T-helper 2 cell treated with Interferon-gamma antibody and Interleukin-4, amounts not matched to agents 100 ng/mL and 5 ng/mL, for 36 hours (primary cell): Measurements from ENCODE around the gene NOTCH3. TPM values are rescaled to one million over a fixed set of nuclear protein-coding genes. Genes with fewer than 3 reads are reported as not detected.

ENCODE experiments used
- intact Hi-C: fragments of 100-400 bp; cut with micrococcal nuclease; formaldehyde crosslinking; loops from one replicate; pipeline ENCODE4 v1.15.1; 2023
- total RNA-seq: library from RNA; stranded (reverse); gene quantifications from 2 replicates; pipeline ENCODE4 v1.2.3, GENCODE V29; 2022

Gene NOTCH3
- not detected in 2 replicates for total RNA-seq

DNA sequence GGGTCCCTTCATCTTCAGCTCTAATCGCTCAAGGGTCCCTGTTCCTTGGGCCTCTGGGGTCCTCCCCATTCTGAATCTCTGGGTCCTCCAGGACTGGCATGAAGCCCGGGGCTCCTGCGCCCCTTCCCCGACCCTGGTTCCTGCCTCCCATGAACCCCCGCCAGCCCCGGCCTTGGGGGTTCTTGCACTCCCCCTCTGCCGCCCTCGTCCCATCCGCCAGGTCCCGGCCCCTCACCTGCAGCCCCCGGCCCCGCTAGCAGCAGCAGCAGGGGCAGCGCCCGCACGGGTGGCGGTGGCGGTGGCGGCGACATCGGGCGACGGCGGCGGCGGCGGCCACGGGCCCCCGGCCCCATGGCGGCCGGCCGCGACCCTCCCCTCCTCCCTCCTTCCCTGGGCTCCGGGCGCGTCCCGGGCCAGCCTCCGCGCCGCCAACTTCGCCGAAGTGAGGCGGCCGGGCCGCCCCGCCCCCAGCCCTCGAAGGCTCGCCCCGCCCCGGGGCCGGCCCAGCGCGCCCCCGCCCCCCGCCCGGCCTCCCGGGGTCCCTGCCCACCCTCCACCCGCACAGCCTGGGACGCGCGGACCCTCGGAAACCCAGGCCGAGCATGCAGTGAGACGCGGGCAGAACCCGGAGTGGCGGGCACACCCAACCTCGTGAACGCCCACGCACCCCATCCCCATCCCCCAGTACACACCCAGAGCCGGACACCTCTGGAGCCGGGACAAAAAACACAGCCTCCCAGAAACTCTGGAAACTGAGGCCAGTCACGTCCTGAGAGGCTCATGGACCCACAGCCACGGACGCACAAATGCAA, at the start of gene NOTCH3:
Gene NOTCH3 (minus strand): TSS at position 443 of the 812 bp plus-strand sequence. CDS start 90 bp downstream, at position 353.
- intact Hi-C loops: no loop called here

DNA sequence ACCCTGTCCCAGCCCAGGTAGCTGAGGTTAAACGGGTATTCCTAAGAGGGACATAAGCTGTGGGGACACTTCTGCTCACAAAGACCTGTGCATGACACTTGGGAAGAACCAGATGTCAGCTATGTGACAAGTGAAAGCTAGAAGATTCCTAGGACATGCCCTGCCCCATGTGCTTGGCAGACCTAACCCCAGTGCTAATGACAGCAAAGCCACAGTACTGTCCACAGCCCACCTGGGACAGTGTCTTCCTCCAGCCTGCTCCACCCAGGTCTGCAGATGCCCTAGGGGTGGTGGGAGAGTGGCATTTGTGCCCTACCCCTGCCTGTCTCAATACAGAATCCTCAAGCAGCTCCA, 49.8 kb upstream of the NOTCH3 start:
- intact Hi-C loops: no loop called here

GRCh38 chr19:15249972-15250639, 49.3 kb upstream of the NOTCH3 start:
- intact Hi-C loops: no loop called here

DNA sequence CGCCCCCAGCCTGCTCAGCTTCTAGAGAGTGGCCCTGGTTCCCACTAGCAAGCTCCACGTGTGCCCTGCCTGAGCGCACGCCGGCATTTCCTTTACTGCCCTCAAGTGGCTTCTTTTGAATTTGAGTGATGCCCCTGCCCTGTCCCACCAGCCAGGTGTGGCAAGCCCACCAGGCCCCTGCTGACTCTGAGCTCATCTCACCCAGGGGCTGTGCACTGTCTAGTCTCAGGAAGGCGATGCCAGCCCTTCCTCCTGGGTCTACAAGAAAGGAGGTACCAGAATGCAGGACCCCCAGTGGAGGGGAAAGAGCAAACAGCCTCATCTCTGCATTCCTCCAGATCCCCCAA, 48.7 kb upstream of the NOTCH3 start:
- intact Hi-C loops: no loop called here

DNA sequence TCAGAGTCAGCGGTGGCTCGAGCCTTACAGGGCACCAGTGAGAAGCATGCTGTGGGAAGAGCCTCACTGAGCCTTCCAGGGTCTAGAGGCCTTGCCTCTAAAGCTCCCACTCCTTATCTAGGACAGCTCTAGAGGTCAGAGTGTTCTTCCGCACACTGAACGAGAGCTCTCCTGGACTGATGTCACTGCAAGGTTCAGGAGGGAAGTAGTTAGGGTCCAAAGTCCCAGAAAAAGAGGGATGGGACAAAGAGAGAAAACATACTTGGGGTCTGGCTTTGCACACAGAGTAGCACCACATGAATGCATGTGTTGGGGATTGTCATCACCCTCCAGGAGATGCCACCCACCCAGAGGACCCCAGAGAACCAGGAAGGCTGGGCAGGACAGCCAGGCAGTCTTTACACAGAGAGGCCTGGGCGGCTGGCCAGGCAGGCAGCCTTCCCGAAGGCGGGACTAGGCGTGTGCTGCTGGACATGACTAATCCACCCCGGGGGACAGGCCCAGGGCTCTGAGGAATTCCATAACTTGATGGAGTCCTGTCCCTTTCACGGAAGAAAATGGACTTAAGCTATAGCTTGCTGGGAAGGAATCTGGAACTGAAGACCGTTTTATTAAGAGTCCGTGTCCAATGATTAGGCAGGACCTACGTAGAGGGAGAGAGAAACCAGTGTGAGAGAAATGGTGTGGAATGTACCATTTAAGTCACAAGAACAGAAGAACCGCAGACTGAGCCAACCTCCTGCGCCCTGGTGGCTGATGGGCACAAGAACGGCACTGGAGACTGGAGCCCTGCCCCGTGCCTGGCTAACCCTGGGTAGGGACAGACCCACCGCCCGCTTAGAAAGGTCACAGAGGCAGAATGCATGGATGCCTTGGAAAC, 48.1 kb upstream of the NOTCH3 start:
- intact Hi-C loops: no loop called here

DNA sequence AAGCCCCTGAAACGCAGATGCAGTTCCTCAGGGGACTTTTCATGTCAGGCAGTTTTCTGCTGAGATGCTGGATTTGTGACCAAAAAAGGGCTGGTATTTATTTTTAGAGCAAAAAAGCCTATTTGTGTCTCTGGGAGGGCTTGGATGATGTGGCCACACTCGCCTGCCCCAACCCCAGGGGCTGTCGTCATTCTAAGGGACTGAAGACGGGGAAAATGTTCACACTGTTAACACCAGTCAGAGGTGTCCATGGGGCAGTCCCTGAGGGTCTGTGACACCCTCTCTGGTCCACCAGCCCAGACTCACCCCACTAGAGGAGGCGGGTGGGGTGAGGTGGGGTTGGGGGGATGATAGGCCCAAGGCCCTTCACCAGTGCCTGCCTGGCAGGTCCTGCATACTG, 47.3 kb upstream of the NOTCH3 start:
- intact Hi-C loops: no loop called here

DNA sequence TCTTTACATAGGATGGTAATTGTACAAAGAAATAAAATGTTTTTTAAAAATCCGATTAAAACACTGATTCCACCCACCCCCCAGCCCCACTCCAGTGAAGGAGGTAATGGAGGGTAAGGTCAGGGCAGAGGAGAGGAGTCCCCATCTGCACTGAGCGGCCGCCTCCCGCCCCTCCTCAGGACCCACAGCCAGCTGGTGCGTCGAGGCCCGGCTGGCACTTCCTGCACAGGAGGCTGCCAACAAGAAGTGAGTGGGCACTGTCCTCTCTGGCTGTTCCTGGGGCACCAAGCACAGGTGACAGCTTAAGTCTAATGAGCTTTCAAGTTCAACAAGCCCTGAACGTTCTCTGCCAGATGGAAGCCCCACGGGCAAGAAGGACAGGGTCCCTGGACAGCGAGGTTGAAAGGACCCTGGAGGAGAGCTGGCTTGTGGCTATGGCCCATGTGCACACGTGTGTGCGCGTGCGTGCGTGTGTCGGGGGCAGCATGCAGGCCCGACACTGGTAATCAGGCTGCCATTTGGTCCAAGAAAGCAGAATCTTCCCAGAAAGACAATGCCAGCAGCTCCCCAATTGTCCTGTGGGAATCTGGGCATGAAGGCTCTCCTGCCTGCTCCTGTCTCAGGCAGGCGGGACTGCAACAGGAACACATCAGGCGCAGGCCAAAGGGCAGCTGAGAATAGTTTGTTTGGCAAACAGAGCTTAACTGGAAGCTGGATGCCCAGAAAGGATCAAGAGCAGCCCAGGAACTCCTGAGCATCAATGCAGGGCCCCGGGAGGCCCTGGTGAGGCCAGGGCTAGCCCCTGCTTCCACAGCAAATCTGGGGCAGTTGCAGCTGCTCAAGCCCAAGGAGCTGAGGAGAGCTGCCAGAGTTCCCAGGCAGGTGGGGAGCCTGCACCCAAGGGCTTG, 46.6 kb upstream of the NOTCH3 start:
- intact Hi-C loops: no loop called here

GRCh38 chr19:15246198-15246481, 45.3 kb upstream of the NOTCH3 start:
- intact Hi-C loops: no loop called here

GRCh38 chr19:15245370-15246197, 44.8 kb upstream of the NOTCH3 start:
- intact Hi-C loops: no loop called here

DNA sequence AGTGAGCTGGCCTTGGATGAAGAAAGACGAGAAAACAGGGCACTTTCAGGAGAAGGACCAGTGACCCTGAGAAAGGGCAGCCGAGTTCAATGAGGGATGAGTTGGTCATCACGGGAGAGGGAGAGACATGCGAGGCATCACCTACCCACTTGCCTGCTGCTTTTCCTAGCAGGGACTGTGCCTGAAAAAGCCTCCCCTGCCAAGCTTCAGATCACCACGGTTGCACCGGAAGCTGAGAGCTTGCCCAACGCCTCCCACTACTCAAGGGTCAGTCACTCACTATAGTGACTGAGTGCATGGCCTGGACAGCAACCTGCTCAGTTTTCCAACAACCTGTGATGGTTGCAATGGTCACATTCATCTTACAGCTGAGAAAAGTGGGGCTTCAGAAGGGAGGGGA, 44.0 kb upstream of the NOTCH3 start:
- intact Hi-C loops: no loop called here

- intact Hi-C loops: no loop called here
Measured at GRCh38 chr19:15244106-15244803, 43.5 kb upstream of the NOTCH3 start.

DNA sequence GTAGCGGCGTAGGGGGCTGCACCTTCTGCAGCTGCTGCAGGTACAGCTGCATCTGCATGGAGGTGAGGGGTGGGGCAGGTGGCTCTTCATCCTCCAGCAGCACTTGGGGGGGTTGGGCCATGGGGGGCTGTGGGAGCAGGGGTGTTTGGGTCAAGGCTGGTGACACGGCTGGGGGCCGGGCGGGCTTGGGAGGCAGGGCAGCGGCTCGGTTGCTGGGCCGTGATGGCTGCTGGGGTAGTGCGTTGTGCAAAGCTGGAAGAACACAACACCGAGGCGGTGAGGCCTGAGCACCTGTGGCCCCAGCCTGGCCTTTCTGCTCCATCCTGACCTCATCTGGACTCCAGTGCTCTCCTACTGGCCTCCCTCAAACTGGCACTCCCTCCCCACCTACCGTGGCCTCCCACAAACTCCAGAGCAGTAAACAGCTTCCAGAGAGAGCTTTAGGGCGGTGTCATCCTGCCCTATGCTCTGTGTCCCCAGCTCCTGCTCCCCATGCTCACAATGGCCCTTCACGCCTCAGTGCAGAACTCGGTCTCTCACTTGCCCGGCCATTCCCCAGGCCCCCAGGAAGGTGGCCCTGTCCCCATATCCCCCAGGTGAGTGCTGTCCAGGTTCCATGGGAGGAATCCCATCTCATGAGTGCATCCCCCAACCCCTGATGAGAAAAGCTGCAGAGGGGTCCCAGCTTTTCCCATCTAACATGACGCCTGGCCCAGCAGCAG, 42.6 kb upstream of the NOTCH3 start:
- intact Hi-C loops: no loop called here

DNA sequence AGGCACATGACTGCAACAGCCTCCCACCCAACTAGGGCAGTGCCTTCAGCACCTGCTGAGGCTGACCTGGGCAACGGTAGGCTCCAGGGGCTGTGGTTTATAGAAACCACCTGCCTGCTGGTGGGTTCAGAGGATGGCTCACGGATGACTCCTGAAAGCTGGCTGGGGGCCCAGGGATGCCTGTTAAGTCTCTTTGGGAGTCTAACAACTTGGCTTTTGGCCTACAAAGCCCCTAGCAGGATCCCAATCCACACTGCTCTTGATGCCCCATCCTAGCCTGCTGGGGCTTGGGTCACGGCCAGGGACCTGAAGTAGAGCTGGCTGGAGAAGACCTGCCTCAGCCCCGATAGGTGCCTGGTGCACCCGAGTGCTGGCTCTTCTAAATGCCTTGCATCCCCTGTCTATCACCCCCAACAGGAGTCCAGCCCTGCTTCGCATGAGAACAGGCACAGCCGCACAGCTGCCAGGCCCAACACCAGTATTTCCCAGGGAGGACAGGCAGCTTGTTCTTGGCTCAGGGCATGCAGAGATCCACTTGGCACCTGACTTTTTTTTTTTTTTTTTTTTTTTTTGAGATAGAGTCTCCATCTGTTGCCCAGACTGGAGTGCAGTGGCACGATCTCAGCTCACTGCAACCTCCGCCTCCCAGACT, 40.6 kb upstream of the NOTCH3 start:
- intact Hi-C loops: no loop called here

GRCh38 chr19:15240515-15240914, 39.7 kb upstream of the NOTCH3 start:
- intact Hi-C loops: no loop called here

DNA sequence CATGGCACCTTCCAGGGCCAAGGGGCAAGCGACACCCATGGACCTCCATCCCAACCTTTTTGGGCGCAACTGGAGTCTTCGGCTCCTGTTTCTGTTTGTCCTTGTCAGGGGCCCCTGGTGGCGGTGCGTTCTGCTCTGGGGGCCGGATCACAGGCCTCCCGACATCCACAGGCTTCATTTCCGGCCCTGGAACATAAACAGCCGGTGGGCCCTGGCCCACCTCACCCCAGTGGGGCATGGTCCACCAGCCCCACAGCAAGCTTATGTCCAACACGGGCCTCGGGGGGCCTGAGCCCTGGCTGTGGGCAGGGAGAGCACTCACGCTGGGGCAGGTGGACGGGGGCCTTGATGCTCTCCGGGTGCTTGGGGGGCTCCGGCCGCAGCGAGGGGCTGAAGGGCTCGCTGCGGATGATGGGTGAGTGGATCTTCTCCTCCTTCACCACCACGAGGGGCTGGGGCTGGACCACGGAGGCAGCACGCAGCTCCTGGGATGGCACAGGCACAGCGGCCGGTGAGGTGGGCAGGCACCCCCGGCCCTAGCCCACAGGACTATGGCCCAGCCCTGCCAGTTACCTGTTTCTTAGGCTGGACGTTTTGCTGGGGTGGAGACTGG, 38.6 kb upstream of the NOTCH3 start:
- intact Hi-C loops: no loop called here

- intact Hi-C loops: no loop called here
Measured at GRCh38 chr19:15238639-15239155, 37.9 kb upstream of the NOTCH3 start.

DNA sequence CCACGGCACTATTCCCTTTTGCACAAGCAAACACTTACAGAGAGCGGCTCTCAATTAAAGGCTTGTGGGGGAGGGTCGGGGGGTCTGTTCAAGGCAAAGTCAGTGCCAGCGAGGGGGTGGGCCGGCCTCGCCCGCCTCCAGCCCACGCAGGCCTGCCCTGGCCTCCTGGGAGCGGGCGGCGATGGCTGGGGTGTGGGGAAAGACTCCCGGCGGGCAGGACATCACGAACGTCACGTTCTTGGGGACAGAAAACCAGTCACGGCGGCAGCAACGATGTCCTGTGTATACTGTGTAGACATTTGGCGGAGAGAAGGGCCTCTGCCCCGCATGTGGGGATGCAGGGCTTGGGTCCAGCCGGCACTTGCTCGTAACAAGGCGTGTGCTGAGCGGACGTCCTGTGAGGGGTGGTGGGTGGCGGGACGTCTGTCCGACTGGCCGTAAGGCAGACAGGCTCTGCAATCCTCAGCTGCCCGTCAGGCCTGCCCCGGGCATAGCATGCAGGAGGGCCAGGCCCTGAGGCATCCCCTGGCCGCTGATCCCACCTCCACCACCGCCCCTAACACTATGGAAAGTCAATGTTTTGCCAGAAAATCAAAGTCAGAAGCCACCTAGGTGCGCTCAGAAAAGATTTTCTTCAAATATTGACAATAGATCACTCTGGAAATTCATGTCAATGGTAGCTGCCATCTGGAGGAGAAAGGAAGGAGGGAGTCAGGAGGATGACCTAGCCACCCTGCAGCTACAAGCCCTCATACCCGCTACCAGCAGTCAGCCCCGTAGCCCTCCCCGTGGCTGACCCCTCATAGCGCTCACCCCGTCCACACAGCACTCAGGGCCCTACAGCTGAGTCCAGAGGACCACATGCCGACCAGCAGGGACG, 37.2 kb upstream of the NOTCH3 start:
- intact Hi-C loops: no loop called here
